ENCODE measurements around the gene DCK. TPM values are rescaled to one million over a fixed set of nuclear protein-coding genes. Genes with fewer than 3 reads are reported as not detected.

DCK gene
- total and polyA plus RNA-seq, 2 experiments from 2014 or later: 11.9 to 19.7 TPM

DNA sequence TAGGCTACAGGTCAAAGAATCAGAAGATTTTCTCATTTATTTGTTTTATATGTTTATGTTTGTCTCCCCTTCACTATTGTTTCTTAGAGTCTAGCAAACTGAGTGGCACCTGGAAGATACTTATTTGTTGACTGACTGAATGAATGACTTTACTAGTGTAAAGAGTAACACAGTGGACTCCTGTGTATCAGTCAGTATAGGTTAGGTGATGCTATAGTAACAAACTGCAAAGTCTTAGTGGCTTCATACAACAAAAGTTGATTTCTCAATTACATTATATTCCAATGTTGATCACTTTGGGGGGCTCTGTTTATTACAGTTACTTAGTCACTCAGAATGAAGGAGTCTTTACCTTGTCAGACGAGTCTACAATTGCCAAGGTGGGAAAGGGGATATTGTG lies 76.6 kb downstream of the DCK start:
- H3K36me3 ChIP-seq (replicated peaks; ENCODE audit: insufficient read depth, low read depth): no peaks in the 10 kb centered on the region
- no peaks in the 10 kb centered on the region for H3K79me2 ChIP-seq
- no peak overlapping the region for H3K4me2 ChIP-seq
- no peak overlapping the region for H3K27ac ChIP-seq
- H3K27me3 ChIP-seq: no peaks in the 10 kb centered on the region
- WGBS (ENCODE audit: low lambda C conversion rate, missing lambda C conversion rate): 97% methylated on average over 1 of the region's 1 CpG
- no peak for DNase-seq (ENCODE audit: low spot score)
- no peaks in the 10 kb centered on the region for H3K9me2 ChIP-seq (replicated peaks; ENCODE audit: insufficient read depth)
- H4K20me1 ChIP-seq (ENCODE audit: insufficient read depth, poor library complexity, severe bottlenecking): no peaks in the 10 kb centered on the region
- no peak for TF ChIP-seq EZH2 (IDR thresholded peaks at IDR 0.05; ENCODE audit: borderline replicate concordance)
- TF ChIP-seq, protein P1, sequence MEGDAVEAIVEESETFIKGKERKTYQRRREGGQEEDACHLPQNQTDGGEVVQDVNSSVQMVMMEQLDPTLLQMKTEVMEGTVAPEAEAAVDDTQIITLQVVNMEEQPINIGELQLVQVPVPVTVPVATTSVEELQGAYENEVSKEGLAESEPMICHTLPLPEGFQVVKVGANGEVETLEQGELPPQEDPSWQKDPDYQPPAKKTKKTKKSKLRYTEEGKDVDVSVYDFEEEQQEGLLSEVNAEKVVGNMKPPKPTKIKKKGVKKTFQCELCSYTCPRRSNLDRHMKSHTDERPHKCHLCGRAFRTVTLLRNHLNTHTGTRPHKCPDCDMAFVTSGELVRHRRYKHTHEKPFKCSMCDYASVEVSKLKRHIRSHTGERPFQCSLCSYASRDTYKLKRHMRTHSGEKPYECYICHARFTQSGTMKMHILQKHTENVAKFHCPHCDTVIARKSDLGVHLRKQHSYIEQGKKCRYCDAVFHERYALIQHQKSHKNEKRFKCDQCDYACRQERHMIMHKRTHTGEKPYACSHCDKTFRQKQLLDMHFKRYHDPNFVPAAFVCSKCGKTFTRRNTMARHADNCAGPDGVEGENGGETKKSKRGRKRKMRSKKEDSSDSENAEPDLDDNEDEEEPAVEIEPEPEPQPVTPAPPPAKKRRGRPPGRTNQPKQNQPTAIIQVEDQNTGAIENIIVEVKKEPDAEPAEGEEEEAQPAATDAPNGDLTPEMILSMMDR (IDR thresholded peaks at IDR 0.05; ENCODE audit: poor library complexity): no peak
- TF ChIP-seq EZH2phosphoT487 (IDR thresholded peaks at IDR 0.05; ENCODE audit: low read depth, severe bottlenecking, unreplicated experiment): no peak
- no peaks in the 10 kb centered on the region for H3K9me3 ChIP-seq (ENCODE audit: low read depth)
- H2AFZ ChIP-seq: no peak overlapping the region
- peaks cover 12% of the 10 kb centered on the region for H3K4me1 ChIP-seq (ENCODE audit: insufficient read depth)
- H3K4me3 ChIP-seq: no peak overlapping the region

DNA sequence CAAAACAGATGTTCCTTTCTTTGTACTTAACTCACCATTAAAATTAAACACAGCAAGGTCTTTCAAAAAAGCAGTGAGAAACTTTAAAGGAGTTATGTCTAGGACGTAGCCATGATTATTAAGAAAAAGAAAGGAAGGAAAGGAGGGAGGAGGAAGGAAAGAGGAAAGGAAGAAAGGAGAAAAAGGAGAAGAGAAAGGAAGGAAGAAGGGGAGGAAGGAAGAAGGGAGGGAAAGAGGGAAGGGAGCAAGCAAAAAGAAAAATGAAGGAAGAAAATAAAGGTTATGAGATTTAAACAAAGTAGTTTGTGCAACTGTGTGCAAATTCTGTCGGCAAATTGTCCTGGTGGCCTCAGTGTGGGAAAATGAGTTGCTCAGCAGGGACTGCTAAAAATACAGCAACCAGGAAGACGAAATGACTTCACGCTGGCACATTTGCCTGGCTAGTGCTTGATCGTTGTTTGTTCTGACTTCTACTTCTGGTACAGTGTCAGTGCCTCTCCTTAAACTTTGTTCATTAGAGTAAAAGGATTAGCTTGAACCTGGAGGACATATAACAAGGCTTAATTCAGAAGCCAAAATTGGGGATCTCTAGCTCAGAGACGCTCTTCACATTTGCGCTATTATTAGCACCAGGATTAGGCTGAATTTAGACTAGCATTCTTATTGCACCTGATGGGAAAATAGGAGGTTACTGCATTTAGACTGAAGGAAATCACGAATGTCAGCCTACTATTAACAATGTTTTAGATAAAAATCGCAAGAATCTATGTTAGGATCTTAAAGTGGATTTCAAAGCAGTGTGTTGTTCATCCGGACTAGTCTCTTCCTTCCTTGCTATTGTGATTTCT lies 81.2 kb downstream of the DCK start:
- H3K4me3 ChIP-seq: no peak overlapping the region
- H3K27ac ChIP-seq: no peak overlapping the region
- 85% methylated on average over 10 of the region's 10 CpGs for WGBS (ENCODE audit: low lambda C conversion rate, missing lambda C conversion rate)
- H3K4me2 ChIP-seq: no peak overlapping the region
- H2AFZ ChIP-seq: peak overlapping the region; percentile 32
- no peaks in the 10 kb centered on the region for H4K20me1 ChIP-seq (ENCODE audit: insufficient read depth, poor library complexity, severe bottlenecking)
- H3K79me2 ChIP-seq: no peaks in the 10 kb centered on the region
- H3K27me3 ChIP-seq: no peaks in the 10 kb centered on the region
- TF ChIP-seq EZH2phosphoT487 (IDR thresholded peaks at IDR 0.05; ENCODE audit: low read depth, severe bottlenecking, unreplicated experiment) (no peak), EZH2 (IDR thresholded peaks at IDR 0.05; ENCODE audit: borderline replicate concordance) (no peak)
- TF ChIP-seq, protein P1 (IDR thresholded peaks at IDR 0.05; ENCODE audit: poor library complexity): no peak
- no peaks in the 10 kb centered on the region for H3K9me2 ChIP-seq (replicated peaks; ENCODE audit: insufficient read depth)
- H3K36me3 ChIP-seq (replicated peaks; ENCODE audit: insufficient read depth, low read depth): no peaks in the 10 kb centered on the region
- DNase-seq (ENCODE audit: low spot score): no peak
- H3K9me3 ChIP-seq (ENCODE audit: low read depth): no peaks in the 10 kb centered on the region
- no peaks in the 10 kb centered on the region for H3K4me1 ChIP-seq (ENCODE audit: insufficient read depth)

Other genes with a start within 250 kb of the DCK start
- 85.1 and 85.4 TPM in 2 replicates for gene GRSF1, start 153.8 kb upstream of the DCK start, total RNA-seq
- 78.2 and 80.0 TPM in 2 replicates for gene GRSF1, start 153.8 kb upstream of the DCK start, polyA plus RNA-seq
- gene MOB1B, start 91.3 kb upstream of the DCK start, total RNA-seq: 20.6 and 23.5 TPM in 2 replicates
- gene MOB1B, start 91.3 kb upstream of the DCK start, polyA plus RNA-seq: 2.7 and 5.3 TPM in 2 replicates